Eye (tissue), 1 donor: ENCODE data around the gene ST6GAL2.
A peak's percentile ranks its signal among the peaks of the same experiment; 100 is the strongest.

Experiments used
- DNase-seq: peaks from one replicate; pipeline ENCODE4 v3.0.0-alpha.2; 2015

ST6GAL2 gene, protein sequence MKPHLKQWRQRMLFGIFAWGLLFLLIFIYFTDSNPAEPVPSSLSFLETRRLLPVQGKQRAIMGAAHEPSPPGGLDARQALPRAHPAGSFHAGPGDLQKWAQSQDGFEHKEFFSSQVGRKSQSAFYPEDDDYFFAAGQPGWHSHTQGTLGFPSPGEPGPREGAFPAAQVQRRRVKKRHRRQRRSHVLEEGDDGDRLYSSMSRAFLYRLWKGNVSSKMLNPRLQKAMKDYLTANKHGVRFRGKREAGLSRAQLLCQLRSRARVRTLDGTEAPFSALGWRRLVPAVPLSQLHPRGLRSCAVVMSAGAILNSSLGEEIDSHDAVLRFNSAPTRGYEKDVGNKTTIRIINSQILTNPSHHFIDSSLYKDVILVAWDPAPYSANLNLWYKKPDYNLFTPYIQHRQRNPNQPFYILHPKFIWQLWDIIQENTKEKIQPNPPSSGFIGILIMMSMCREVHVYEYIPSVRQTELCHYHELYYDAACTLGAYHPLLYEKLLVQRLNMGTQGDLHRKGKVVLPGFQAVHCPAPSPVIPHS

GRCh38 chr2:106885971-106886915, at the start of gene ST6GAL2:
ST6GAL2 (minus strand) TSS chr2:106886167; CDS start chr2:106843977, 42,190 bp downstream.
- peak; percentile 88 for DNase-seq

- DNase-seq: no peak
Measured at GRCh38 chr2:106932644-106933043, 46.7 kb upstream of the ST6GAL2 start.

DNA sequence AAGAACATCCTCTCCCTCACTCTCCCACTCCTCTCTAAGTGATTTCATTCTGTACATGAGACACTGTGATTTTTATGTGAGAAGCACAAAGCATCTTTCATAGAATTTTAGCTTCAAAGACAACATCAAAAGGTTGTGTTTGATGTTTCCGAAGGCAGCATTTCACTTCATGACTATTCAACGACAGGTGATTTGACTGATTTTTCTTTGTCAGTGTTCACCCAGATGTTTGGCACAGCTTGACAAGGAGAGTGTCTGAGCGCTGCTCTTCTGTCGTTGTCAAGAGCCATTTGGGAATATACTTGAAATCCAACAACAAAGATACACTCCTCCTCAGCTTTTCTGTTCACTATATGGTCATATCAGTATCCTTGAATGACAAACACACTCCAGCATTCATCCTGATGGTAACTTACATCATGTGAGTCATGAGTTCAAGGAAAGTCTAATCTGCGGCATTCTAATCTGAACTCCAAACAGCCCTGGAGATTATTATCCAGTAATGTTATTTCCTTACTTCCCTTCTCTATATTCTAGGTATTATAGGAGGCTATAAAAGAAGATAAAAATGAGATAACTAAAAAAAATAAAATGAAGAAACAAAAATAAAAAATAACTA, 45.9 kb upstream of the ST6GAL2 start:
- DNase-seq: no peak

- no peak for DNase-seq
Measured at GRCh38 chr2:106921451-106921850, 35.5 kb upstream of the ST6GAL2 start.

DNA sequence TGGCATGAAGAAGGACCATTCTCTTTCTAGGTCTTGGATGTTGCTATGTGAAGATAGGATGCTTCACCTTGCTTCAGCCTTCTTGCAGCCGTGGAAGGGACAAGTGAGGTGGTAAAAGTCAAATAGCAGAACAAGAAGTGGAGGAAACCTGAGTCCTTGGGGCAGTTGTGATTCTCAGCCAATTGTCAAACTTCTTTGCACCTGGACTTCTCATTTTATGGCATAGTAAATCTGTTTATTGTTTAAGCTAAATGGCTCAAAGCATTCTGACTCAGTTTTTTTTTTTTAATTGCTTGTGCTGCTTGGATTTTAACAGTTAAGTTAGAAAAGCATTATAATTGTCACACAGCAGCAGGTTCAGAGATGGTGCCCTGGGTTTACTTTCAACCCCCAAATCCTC, 33.0 kb upstream of the ST6GAL2 start:
- DNase-seq: no peak

- no peak for DNase-seq
Measured at GRCh38 chr2:106904242-106904641, 18.3 kb upstream of the ST6GAL2 start.

DNA sequence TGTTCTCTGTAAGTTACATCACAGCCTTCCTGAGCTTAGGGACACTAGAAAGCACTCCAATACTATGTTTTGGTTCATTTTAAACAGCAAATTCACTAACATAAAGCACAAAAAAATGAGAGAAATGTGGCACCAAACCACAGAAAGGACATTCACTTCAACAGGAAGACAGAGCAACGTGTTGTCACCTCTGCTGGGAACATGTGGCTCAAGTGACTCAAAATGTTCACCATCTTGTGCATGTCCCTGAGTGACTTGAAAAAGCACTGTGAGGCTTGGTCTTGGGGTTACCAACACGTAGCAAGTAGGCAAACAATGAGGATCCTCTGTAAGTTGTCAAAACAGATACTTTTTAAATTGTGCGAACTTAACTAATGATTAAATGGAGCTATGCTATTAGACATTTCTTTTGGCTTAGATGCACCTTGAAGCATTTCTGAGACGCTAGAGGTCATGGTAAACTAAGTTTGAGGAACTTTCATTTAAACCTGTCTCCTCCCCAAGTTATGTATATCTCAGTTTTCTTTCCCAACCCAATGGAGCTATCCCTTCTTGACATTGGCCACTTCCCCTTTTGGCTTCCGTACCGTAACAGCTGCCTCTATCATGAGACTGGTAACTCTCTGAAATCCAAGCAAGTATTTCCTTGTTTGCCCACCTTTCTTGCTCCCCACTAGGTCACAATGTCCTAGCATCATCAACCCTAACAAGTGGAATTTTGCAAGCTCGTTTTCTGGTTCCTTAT, 14.0 kb upstream of the ST6GAL2 start:
- DNase-seq: no peak

DNA sequence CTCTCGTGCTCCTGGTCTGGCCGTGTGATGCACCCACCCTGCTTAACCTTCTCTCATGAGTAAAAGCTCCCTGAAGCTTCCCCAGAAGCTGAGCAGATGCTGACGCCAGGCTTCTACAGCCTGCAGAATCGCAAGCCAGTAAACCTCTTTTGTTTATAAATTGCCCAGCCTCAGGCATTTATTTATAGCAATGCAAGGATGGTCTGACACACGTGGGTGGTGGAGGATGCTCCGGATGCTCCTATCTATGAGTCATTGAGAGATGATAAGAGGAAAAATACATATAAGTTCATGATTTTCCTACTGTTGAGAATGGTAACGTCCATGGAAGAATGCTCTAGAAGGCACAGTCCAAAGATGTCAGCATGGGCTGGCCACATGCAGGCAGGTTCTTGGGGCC, 8.6 kb upstream of the ST6GAL2 start:
- DNase-seq: no peak

- DNase-seq: no peak
Measured at GRCh38 chr2:106892048-106892447, 6.1 kb upstream of the ST6GAL2 start.

- no peak for DNase-seq
Measured at GRCh38 chr2:106890606-106891005, 4.6 kb upstream of the ST6GAL2 start.

DNA sequence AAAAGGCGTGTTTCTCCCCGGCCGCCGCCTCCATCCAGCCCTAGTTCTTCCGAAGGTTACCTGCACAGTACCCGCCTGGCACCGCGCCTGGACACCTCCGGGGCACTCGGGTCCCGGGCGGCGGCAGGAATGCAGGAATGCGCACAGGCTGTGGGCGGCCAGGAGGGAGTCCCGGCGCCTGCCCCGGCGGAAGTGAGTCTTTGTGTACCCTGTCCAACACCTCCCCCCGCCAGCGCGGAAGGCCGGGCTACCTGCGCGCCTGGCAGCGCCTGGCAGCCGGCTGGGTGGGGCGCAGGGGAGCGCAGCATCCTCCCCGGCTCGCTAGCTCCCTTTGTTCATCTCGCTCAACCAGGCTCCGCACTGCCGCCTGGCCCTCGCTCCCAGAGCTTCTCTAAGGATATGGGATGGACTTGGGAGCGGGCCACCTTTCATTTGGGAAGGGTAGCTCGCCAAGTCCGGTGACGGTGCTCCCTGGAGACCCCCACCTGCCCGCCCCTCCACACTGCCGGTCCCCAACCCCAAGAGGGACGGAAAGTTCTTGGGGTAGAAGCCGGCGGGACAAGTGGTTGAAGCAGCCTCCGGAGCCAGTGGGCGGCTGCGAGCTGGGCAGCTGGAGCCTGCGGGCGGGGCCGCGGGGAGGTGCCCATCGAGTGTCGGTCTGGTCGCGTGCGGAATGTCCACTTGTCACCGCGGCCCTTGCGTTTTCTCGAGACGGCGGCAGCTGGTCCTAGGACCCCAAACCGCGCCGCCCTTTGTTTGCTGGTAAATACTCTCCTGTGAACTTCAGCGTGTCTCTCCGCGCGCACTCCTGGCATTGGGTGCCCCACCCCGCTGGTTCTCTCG, 1.2 kb upstream of the ST6GAL2 start:
- no peak for DNase-seq

DNA sequence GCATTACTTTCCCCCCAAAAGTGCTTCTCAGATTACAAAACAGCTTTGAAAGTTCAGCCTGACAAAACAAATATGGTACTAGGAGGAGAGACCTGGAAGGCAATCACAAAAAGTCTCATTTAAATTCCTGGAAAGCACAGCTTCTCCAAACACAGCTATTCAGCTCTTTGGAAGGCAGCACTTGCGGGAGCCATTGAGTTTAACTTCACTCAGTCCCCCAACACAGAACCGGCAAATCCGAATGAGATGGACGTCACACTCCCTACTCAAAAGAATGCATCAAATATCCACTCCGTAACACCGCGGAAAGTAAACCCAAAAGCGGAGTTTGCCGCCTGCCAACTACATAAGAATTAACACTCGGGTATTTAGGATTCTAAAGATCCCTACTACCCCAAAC, 638 bp downstream of the ST6GAL2 start:
- peak; percentile 77 for DNase-seq

DNA sequence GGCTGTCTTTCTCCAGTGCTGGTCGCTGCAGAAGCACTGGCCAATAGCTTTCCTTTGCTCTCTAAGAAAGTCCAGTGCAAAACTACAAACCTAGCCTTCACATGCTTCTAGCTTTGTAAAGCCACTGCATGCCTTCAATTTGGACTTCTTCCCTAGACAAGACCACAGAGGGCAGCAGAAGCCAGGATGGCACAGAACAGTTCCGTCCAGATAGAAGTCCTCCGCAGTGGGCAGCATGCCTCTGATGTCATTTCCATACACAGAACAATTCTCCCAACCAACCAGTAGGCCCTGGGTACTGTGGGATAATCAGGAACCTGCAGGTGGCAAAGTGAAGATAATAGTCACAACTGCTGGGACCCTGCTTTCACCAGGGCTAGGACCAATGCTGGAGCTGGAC, 3.3 kb downstream of the ST6GAL2 start:
- peak; percentile 54 for DNase-seq

DNA sequence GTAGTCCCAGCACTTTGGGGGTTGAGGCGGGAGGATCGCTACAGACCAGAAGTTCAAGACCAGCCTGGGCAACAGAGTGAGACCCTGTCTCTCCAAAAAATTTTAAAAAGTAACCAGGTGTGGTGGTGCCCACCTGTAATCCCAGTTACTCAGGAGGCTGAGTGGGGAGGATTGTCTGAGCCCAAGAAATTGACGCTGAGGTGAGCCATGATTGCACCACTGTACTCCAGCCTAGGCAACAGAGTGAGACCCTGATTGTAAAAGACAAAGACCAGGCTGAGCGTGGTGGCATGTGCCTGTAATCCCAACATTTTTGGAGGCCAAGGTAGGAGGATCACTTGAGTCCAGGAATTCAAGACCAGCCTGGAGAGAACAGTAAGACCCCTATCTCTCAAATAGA, 7.8 kb downstream of the ST6GAL2 start:
- DNase-seq: no peak

GRCh38 chr2:106876699-106877098, 9.3 kb downstream of the ST6GAL2 start:
- DNase-seq: no peak

GRCh38 chr2:106869512-106870275, 16.3 kb downstream of the ST6GAL2 start:
- no peak for DNase-seq

GRCh38 chr2:106868275-106868674, 17.7 kb downstream of the ST6GAL2 start:
- DNase-seq: no peak

- no peak for DNase-seq
Measured at GRCh38 chr2:106867196-106867953, 18.6 kb downstream of the ST6GAL2 start.

- DNase-seq: no peak
Measured at GRCh38 chr2:106866641-106867040, 19.3 kb downstream of the ST6GAL2 start.

DNA sequence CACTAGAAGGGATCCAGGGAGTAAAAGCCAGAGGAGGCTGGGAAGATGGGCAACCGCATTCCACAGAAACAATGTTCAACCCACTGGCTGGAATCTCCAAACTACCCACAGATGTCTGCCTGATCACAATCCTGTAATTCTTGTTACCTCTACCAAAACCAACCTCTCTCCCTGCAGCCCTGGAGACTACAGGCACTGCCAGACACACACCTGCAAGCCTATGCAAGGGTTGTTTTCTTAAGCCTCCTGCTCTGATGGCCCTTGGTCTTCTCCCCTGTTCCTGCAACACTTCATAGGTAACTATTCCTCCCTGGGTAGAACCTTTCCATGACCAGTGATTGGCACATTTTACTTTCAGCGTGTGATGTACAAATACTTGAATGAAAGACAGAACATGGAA, 21.9 kb downstream of the ST6GAL2 start:
- DNase-seq: no peak
